Hematopoietic multipotent progenitor cell treated with erythropoietin and hydrocortisone succinate and interleukin-3 and kit ligand, for 8 days (in vitro differentiated cells): Measurements from ENCODE around the gene ANKRD45.
"Not testable (repeated sequence)": the region's sequence is repeated elsewhere in the genome, so short reads cannot be mapped to it uniquely, and the experiment has no call there.

Source experiments
- DNase-seq: peaks from one replicate; pipeline ENCODE4 v3.0.0-alpha.2; 2015

ANKRD45 gene

DNA sequence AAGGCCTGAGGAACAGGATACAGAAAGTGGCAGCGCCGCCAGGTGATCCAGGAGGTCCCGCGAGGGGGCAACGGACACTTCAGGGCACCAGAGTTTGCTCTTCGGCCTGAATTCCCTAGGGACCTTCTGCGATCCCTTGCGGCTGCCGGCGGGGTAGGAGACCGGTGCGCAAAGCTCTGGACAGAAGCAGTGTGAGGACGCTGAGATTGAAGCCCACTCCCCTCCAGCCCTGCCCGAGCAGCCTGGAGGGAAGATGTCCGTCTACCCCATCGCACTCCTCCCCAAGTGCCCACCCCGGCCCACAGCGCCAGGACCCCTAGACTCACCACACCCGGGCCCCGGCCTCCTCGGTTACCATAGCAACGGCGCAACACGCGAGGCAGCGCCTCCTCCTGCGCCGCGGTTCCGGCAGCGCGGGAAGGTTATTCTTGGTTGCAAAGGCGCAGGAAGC, at the start of gene ANKRD45:
ANKRD45 (minus strand) TSS at position 361 of the 451 bp plus-strand sequence. CDS start 10,433 bp downstream, outside the sequence.
- peak; percentile 57 for DNase-seq

DNA sequence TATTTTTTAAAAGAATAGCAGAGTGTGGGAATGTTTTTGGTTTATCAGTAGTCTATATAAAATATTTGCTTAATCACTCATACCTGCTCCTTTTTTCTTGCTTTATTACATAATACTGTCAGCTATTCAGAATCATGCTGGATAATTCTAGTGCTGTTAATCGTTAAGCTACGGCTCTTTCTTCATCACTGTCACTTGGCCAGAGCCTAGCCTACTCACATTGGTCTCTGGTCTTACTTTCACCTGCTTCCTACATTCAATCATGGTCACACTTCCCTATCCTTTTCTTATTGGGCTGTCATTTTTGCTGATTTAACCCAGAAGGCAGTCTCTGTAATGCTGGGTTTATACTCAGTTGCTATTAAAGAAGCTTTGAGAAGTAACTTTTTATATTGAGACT, 47.6 kb upstream of the ANKRD45 start:
- no peak for DNase-seq

- no peak for DNase-seq
Measured at GRCh38 chr1:173715538-173715844, 45.8 kb upstream of the ANKRD45 start.

GRCh38 chr1:173714759-173715537, 45.3 kb upstream of the ANKRD45 start, which contains the start of gene KLHL20:
Gene KLHL20, plus strand, starts transcription at chr1:173714981. Its CDS starts 1,063 bp downstream, at chr1:173716044.
- peak; percentile 95 for DNase-seq

GRCh38 chr1:173714441-173714758, 44.7 kb upstream of the ANKRD45 start:
- no peak for DNase-seq

DNA sequence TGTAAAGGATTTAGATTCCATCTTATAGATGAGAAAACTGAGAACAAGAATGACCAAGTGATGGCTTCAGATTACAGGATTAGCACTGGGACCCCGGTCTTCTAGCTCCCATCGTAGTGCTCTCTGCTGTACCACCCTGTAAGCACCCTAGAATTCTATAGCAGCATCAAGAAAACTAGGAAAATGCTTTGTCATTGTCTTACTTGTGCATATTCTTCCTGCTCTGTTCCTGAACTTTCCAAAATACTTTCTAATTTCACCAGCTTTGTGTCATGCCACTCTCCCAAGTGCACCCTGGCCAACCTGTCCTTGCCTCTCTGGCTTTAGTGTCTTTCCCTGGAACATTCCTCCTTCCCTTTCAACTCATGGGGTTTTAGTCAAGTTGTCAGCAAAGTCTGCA, 39.1 kb upstream of the ANKRD45 start:
- DNase-seq = no peak

- DNase-seq = no peak
Measured at GRCh38 chr1:173705117-173705516, 35.5 kb upstream of the ANKRD45 start.

DNA sequence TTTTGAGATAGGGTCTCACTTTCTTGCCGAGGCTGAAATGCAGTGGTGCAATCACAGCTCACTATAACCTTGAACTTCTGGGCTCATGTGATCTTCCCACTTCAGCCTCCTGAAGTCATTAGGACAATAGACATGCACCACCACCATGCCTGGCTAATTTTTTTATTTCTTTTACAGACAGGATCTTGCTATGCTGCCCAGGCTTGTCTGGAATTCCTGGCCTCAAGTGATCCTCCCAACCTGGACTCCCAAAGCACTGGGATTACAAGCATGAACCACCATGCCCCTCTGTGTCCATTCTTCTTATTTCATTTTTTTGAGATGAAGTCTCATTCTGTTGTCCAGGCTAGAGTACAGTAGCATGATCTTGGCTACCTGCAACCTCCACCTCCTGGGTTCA, 33.1 kb upstream of the ANKRD45 start:
- DNase-seq = no peak

DNA sequence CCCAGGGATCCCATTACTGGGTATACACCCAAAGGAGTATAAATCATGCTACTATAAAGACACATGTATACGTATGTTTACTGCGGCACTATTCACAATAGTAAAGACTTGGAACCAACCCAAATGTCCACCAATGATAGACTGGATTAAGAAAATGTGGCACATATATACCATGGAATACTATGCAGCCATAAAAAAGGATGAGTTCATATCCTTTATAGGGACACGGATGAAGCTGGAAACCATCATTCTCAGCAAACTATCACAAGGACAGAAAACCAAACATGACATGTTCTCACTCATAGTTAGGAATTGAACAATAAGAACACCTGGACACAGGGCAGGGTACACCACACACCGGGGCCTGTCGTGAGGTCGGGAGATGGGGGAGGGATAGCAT, 31.6 kb upstream of the ANKRD45 start:
- DNase-seq = not testable (repeated sequence)

- DNase-seq = no peak
Measured at GRCh38 chr1:173693238-173693637, 23.6 kb upstream of the ANKRD45 start.

- DNase-seq = no peak
Measured at GRCh38 chr1:173688300-173688699, 18.6 kb upstream of the ANKRD45 start.

DNA sequence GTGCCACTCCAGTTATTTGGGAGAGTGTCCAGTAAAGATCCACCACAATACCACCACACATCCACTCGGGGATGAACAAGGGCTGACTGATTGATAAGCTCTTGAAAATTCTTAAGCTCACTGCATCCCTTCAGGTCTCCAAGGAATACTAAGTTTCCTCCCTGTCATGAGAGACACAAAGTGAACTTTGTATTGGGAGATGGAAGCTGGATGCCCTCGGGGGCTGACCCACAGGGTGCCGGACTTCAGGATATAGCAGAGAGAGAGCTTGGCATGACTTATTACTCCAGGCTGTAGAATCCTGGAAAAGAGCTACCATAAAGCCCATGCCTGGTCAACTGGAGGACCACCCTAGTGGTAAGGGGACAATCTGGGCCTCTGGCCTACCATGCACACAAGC, 15.5 kb upstream of the ANKRD45 start:
- DNase-seq = not testable (repeated sequence)

- DNase-seq = not testable (repeated sequence)
Measured at GRCh38 chr1:173683838-173684237, 14.2 kb upstream of the ANKRD45 start.

DNA sequence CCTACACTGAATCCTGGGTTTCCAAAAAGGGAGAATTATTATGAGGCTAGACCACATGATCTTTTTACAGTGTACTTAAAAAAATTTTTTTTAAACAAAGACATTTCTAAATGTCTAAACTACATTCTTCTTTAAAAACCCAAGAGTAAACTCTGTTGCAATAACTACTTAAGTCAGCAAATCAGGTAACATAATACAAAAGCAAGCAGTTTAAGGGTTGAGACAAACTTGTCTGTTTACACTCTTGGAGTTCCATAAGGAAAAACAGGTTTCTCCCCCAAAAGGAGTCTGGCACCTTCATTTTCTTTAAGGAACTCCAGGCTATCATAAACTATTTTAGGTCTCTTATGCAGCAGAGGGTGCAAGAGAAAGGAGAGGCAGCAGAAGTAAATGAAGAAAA, 12.5 kb upstream of the ANKRD45 start:
- no peak for DNase-seq

DNA sequence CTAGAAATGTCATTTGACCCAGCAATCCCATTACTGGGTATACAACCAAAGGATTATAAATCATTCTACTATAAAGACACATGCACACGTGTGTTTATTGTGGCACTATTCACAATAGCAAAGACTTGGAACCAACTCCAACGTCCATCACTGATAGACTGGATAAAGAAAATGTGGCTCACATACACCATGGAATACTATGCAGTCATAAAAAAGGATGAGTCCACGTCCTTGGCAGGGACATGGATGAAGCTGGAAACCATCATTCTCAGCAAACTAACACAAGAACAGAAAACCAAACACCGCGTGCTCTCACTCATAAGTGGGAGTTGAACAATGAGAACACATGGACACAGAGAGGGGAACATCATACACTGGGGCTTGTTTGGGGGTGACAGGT, 10.5 kb upstream of the ANKRD45 start:
- DNase-seq = not testable (repeated sequence)

DNA sequence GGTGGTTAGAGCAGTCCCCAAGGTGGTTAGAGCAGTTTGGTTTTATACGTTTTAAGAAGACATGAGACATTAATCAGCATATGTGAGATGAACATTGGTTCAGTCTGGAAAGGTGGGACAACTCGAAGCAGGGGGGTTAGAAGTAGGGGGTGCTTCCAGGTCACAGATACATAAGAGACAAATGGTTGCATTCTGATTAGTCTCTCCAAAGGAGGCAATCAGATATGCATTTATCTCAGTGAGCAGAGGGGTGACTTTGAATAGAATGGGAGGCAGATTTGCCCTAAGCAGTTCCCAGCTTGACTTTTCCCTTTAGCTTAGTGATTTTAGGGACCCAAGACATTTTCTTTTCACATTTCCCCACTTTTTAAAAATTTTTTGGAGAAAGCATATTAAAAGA, 4.8 kb upstream of the ANKRD45 start:
- DNase-seq = not testable (repeated sequence)

- no peak for DNase-seq
Measured at GRCh38 chr1:173666646-173667045, 3.0 kb downstream of the ANKRD45 start.

DNA sequence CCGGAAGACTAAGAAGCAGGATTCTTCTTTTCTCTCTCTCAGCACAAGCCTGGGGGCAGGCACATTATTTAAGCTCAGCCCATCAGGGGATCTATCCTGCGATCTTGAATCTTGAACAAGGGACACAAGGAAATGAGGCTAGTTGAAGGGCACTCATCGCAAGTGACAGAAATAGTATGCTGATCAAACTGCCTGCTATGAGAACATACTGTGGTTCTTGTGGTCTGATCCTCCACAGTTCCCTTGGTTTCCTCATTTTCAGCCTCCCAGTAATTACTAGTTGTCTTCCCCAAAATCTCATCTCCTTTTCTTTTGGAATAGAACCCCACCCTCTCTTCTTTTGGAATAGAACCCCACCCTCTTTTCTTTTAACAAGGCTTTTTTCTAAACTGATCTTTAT, 6.5 kb downstream of the ANKRD45 start:
- no peak for DNase-seq

GRCh38 chr1:173661763-173662162, 7.9 kb downstream of the ANKRD45 start:
- DNase-seq = no peak

DNA sequence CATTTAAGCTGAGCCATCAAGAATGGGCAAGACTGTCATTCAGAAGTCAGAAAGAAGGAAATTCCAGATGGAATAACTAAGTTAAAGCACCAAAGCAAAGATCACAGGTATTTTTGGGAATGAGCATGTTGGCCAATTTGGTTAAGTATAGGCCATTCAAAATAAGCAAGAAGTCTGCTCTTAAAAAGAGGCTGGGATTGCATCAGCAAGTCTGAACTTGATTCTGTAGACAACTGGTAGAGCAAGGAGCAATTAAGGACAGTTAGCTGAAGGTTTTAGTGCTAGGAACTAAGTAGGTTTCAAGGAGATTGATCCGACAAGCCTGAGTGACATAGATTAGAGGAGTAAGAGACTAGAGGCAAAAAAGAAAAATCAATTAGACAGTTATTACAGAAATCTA, 8.4 kb downstream of the ANKRD45 start:
- DNase-seq = no peak

DNA sequence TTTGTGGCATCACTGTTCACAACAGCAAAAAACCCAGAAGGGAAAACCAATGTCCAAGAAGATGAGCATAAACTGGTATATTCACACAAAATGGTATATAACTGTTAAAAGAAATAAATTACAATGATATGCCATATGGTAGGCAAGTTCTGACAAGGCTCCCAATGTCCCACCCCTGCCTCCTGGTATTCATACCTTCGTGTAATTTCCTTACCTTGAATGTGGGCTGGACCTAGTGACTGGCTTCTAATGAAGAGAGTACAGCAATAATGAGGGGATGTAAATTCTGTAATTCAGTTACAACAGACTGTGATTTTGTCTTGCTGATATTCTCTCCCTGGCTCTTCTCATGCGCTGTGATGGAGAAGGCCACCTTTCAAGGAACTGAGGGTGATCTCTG, 9.3 kb downstream of the ANKRD45 start:
- no peak for DNase-seq

DNA sequence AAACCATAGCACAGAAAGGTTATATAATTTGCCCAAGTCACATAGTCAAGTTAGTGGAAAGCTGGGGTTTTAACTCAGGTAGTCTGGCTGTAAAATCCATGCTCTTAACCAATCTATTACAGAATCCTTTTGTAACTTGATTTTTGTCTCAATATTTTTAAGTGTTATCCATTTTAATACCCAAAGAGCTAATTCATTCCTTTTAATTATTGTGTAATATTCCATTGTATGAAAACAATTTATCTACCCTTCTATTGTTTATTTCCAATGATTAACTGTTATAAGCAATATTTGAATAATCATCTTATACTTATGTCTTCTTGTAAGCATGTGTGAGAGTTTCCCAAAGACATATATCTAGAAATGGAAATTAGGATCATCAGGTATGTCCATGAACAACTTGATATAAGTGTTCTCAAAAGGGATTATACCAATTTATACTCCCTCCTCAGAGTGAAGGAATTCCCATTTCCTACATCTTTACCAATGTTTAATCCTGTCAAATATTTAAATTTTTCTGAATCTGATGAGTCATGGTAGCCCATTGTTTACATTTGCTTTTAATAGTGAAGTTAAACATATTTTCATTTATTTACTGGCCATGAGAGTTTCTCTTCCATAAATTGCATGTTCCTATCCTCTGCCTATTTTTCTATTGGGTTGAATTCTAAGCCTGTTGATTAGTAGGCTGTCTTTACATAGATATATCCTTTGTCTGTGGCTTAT, 20.6 kb downstream of the ANKRD45 start:
- no peak for DNase-seq

- DNase-seq = no peak
Measured at GRCh38 chr1:173646656-173647055, 23.0 kb downstream of the ANKRD45 start.

GRCh38 chr1:173642450-173643139, 27.1 kb downstream of the ANKRD45 start:
- not testable (repeated sequence) for DNase-seq
